Measurements from ENCODE around the gene CNTN1.

DNA sequence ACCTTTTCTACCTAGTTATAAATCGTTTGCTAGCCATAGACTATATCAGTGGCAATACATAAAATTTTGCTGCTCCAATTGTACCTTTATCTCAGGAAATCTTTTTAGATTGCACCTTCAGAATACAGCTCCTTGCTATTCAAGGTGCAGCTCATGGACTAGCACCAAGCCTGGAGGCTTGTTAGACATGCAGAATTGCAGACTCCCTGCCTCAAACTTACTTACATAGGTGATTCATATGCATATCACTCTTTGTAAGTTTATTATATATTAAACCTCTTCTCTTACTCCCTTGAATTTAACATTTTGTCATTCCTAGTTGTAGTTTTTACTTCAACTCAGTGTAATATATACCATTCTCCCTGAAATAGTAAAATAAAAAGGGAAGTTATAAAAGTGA, 300.4 kb downstream of the CNTN1 start:
- TF ChIP-seq, protein P1, sequence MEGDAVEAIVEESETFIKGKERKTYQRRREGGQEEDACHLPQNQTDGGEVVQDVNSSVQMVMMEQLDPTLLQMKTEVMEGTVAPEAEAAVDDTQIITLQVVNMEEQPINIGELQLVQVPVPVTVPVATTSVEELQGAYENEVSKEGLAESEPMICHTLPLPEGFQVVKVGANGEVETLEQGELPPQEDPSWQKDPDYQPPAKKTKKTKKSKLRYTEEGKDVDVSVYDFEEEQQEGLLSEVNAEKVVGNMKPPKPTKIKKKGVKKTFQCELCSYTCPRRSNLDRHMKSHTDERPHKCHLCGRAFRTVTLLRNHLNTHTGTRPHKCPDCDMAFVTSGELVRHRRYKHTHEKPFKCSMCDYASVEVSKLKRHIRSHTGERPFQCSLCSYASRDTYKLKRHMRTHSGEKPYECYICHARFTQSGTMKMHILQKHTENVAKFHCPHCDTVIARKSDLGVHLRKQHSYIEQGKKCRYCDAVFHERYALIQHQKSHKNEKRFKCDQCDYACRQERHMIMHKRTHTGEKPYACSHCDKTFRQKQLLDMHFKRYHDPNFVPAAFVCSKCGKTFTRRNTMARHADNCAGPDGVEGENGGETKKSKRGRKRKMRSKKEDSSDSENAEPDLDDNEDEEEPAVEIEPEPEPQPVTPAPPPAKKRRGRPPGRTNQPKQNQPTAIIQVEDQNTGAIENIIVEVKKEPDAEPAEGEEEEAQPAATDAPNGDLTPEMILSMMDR (IDR thresholded peaks at IDR 0.05 in 2 of 3, conservative IDR thresholded peaks at IDR 0.05 in 1 of 3; ENCODE audit: borderline replicate concordance in 1 of 3, insufficient read depth in 1 of 3, low read depth in 2 of 3, low read length in 2 of 3), result no peak
- TF ChIP-seq, protein P2, sequence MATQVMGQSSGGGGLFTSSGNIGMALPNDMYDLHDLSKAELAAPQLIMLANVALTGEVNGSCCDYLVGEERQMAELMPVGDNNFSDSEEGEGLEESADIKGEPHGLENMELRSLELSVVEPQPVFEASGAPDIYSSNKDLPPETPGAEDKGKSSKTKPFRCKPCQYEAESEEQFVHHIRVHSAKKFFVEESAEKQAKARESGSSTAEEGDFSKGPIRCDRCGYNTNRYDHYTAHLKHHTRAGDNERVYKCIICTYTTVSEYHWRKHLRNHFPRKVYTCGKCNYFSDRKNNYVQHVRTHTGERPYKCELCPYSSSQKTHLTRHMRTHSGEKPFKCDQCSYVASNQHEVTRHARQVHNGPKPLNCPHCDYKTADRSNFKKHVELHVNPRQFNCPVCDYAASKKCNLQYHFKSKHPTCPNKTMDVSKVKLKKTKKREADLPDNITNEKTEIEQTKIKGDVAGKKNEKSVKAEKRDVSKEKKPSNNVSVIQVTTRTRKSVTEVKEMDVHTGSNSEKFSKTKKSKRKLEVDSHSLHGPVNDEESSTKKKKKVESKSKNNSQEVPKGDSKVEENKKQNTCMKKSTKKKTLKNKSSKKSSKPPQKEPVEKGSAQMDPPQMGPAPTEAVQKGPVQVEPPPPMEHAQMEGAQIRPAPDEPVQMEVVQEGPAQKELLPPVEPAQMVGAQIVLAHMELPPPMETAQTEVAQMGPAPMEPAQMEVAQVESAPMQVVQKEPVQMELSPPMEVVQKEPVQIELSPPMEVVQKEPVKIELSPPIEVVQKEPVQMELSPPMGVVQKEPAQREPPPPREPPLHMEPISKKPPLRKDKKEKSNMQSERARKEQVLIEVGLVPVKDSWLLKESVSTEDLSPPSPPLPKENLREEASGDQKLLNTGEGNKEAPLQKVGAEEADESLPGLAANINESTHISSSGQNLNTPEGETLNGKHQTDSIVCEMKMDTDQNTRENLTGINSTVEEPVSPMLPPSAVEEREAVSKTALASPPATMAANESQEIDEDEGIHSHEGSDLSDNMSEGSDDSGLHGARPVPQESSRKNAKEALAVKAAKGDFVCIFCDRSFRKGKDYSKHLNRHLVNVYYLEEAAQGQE (IDR thresholded peaks at IDR 0.05; ENCODE audit: low read depth), result no peak
- TF ChIP-seq CEBPB (IDR thresholded peaks at IDR 0.05; ENCODE audit: low read depth) (no peak), POLR2A (IDR thresholded peaks at IDR 0.05; ENCODE audit: borderline replicate concordance, extremely low read depth, insufficient read depth, insufficient read length) (no peak), YY1 (IDR thresholded peaks at IDR 0.05; ENCODE audit: extremely low read depth, insufficient replicate concordance, low read depth, low read length) (no peak), POLR2AphosphoS5 (IDR thresholded peaks at IDR 0.05; ENCODE audit: low read depth, low read length) (no peak), EZH2 (IDR thresholded peaks at IDR 0.05) (no peak), ZFX (IDR thresholded peaks at IDR 0.05) (no peak), EZH2phosphoT487 (IDR thresholded peaks at IDR 0.05; ENCODE audit: borderline replicate concordance) (no peak)

Data from HCT116 (cell line).